H1 (cell line): ENCODE data around the gene GIPC1. TPM values are rescaled to one million over a fixed set of nuclear protein-coding genes. Genes with fewer than 3 reads are reported as not detected.
A peak's percentile ranks its signal among the peaks of the same experiment; 100 is the strongest.

ENCODE experiments used
- MAX ChIP-seq: IDR thresholded peaks from 2 replicates; pipeline ENCODE4 v1.6.1; 2012; ENCODE audit warnings: inconsistent platforms
- polyA plus RNA-seq, 7 experiments: library from polyadenylated mRNA; depleted of rRNA in 3 of 7; stranded (reverse) in 5 of 7; unstranded in 2 of 7; fragments of >200 nt in 5 of 7; fragments of 200-250 nt in 2 of 7; gene quantifications; 1 replicate in 5 of 7; 2 replicates in 1 of 7; 4 replicates in 1 of 7; pipeline versions ENCODE4 v1.2.1 to v1.2.3, GENCODE V29; 2011 to 2013; ENCODE audit warnings: missing spikeins in 2 of 7, mixed read lengths in 2 of 7
- total RNA-seq: library from RNA; stranded (reverse); fragmentation: NEBNext Ultra II Directional; extraction: Animal tissue kit (Norgen Biotek cat#: 25700); gene quantifications from 2 replicates; pipeline ENCODE4 v1.2.1, GENCODE V29; 2021

Gene GIPC1
- total and polyA plus RNA-seq, 2 of the 8 experiments (the other 6 are each of a cell fraction or from before 2014, with no cell fraction given) = 65.6 to 72.0 TPM

- TF ChIP-seq MAX = peak; percentile 71
Observed at GRCh38 chr19:14433554-14434501, 62.1 kb downstream of the GIPC1 start (continued).
